Astrocyte (in vitro differentiated cells and primary cell): ENCODE measurements around the gene NLRP11. TPM values are rescaled to one million over a fixed set of nuclear protein-coding genes. Genes with fewer than 3 reads are reported as not detected.
"Not testable (repeated sequence)": the region's sequence is repeated elsewhere in the genome, so short reads cannot be mapped to it uniquely, and the experiment has no call there.

Experiments used
- DNase-seq: peaks from one replicate; pipeline ENCODE4 v3.0.0-alpha.2; 2010; ENCODE audit warnings: low read depth
- FAIRE-seq: peaks from 2 replicates; lab custom pipeline; 2011; peaks lifted over from hg19 to GRCh38; lab: Jason Lieb, UNC
- H2AFZ ChIP-seq: 2 replicates; pipeline ENCODE4 v1.6.0; 2012; ENCODE audit warnings: low read depth, low read length, inconsistent platforms
- H3K27ac ChIP-seq: 2 replicates; pipeline ENCODE4 v1.5.1; 2011; ENCODE audit warnings: low read depth, low read length, inconsistent platforms
- H3K27me3 ChIP-seq: 2 replicates; pipeline ENCODE4 v1.6.0; 2011; ENCODE audit warnings: low read length, inconsistent platforms; ENCODE audit not compliant: insufficient read depth
- H3K36me3 ChIP-seq: 2 replicates; pipeline ENCODE4 v1.5.1; 2011; ENCODE audit warnings: low read length, inconsistent platforms; ENCODE audit not compliant: insufficient read depth
- H3K4me1 ChIP-seq: 2 replicates; pipeline ENCODE4 v1.5.1; 2011; ENCODE audit warnings: low read length, inconsistent platforms; ENCODE audit not compliant: insufficient read depth
- H3K4me2 ChIP-seq: 2 replicates; pipeline ENCODE4 v1.6.0; 2012; ENCODE audit warnings: low read length, inconsistent platforms
- H3K4me3 ChIP-seq: 2 replicates; pipeline ENCODE4 v1.5.1; 2011; ENCODE audit warnings: low read depth, mild to moderate bottlenecking, low read length, inconsistent platforms; ENCODE audit not compliant: insufficient read depth
- H3K79me2 ChIP-seq: 2 replicates; pipeline ENCODE4 v1.6.0; 2012; ENCODE audit warnings: mild to moderate bottlenecking, low read length, inconsistent platforms; ENCODE audit not compliant: insufficient read depth
- H3K9ac ChIP-seq: 2 replicates; pipeline ENCODE4 v1.6.0; 2012; ENCODE audit warnings: mild to moderate bottlenecking, low read length, inconsistent platforms
- H3K9me3 ChIP-seq: 2 replicates; pipeline ENCODE4 v1.5.1; 2012; ENCODE audit warnings: low read depth, mild to moderate bottlenecking, low read length, inconsistent platforms; ENCODE audit not compliant: insufficient read depth
- H4K20me1 ChIP-seq: 2 replicates; pipeline ENCODE4 v1.6.0; 2012; ENCODE audit warnings: low read length, inconsistent platforms; ENCODE audit not compliant: insufficient read depth
- H3K27ac Mint-ChIP-seq: one replicate; pipeline ENCODE4 v1.8.0; 2021; ENCODE audit warnings: mild to moderate bottlenecking, mixed read lengths; ENCODE audit not compliant: unreplicated experiment
- H3K27me3 Mint-ChIP-seq: one replicate; pipeline ENCODE4 v1.8.0; 2021; ENCODE audit warnings: low read depth, mixed read lengths; ENCODE audit not compliant: unreplicated experiment
- H3K36me3 Mint-ChIP-seq: one replicate; pipeline ENCODE4 v1.8.0; 2021; ENCODE audit warnings: low read depth, mixed read lengths; ENCODE audit not compliant: unreplicated experiment
- H3K4me1 Mint-ChIP-seq: one replicate; pipeline ENCODE4 v1.8.0; 2021; ENCODE audit warnings: low read depth, mixed read lengths; ENCODE audit not compliant: unreplicated experiment
- H3K4me3 Mint-ChIP-seq: one replicate; pipeline ENCODE4 v1.8.0; 2021; ENCODE audit warnings: mild to moderate bottlenecking, moderate library complexity, mixed read lengths; ENCODE audit not compliant: unreplicated experiment
- H3K9me3 Mint-ChIP-seq: one replicate; pipeline ENCODE4 v1.8.0; 2021; ENCODE audit warnings: mild to moderate bottlenecking, mixed read lengths; ENCODE audit not compliant: unreplicated experiment
- CTCF ChIP-seq: IDR thresholded peaks from 2 replicates; pipeline ENCODE4 v1.5.1; 2011; ENCODE audit warnings: low read depth, mild to moderate bottlenecking, inconsistent platforms, low read length, moderate library complexity; ENCODE audit not compliant: insufficient read depth
- EZH2 ChIP-seq: IDR thresholded peaks from 2 replicates; pipeline ENCODE4 v1.6.1; 2012; ENCODE audit warnings: mild to moderate bottlenecking, low read length, inconsistent platforms; ENCODE audit not compliant: insufficient read depth
- total RNA-seq: library from RNA; stranded (reverse); gene quantifications from 2 replicates; pipeline ENCODE4 v1.2.1, GENCODE V29; 2021

NLRP11 gene
- total RNA-seq, 1 donor from 2014 or later: not detected

- no peak overlapping the region for H3K4me3 Mint-ChIP-seq
- H3K36me3 Mint-ChIP-seq: no peaks in the 10 kb centered on the region
- H3K27me3 ChIP-seq: no peaks in the 10 kb centered on the region
- DNase-seq: no peak
- no peak for FAIRE-seq
- H3K27me3 Mint-ChIP-seq: no peaks in the 10 kb centered on the region
- H4K20me1 ChIP-seq: no peaks in the 10 kb centered on the region
- H3K9me3 ChIP-seq: no peaks in the 10 kb centered on the region
- no peak overlapping the region for H2AFZ ChIP-seq
- H3K27ac Mint-ChIP-seq: no peak overlapping the region
- no peaks in the 10 kb centered on the region for H3K79me2 ChIP-seq
- no peaks in the 10 kb centered on the region for H3K4me1 ChIP-seq
- peaks cover 18% of the 10 kb centered on the region for H3K9me3 Mint-ChIP-seq
- H3K4me3 ChIP-seq: no peak overlapping the region
- H3K4me2 ChIP-seq: no peak overlapping the region
- H3K9ac ChIP-seq: no peak overlapping the region
- TF ChIP-seq CTCF (no peak), EZH2 (no peak)
- no peaks in the 10 kb centered on the region for H3K4me1 Mint-ChIP-seq
- H3K27ac ChIP-seq: no peak overlapping the region
- H3K36me3 ChIP-seq: no peaks in the 10 kb centered on the region
Measured at GRCh38 chr19:55778331-55778730, 53.5 kb downstream of the NLRP11 start.

- Histone ChIP-seq H3K9ac (no peak overlapping the region), H3K4me2 (no peak overlapping the region), H3K27ac (no peak overlapping the region), H2AFZ (no peak overlapping the region), H3K9me3 (no peaks in the 10 kb centered on the region), H3K4me3 (no peak overlapping the region), H3K79me2 (no peaks in the 10 kb centered on the region), H3K27me3 (no peaks in the 10 kb centered on the region), H3K36me3 (no peaks in the 10 kb centered on the region), H4K20me1 (no peaks in the 10 kb centered on the region), H3K4me1 (no peaks in the 10 kb centered on the region)
- H3K27ac Mint-ChIP-seq: no peak overlapping the region
- DNase-seq (no peak), FAIRE-seq (no peak)
- H3K36me3 Mint-ChIP-seq: no peaks in the 10 kb centered on the region
- H3K27me3 Mint-ChIP-seq: no peaks in the 10 kb centered on the region
- no peaks in the 10 kb centered on the region for H3K4me1 Mint-ChIP-seq
- no peak overlapping the region for H3K4me3 Mint-ChIP-seq
- peaks cover 15% of the 10 kb centered on the region for H3K9me3 Mint-ChIP-seq
- no peak for TF ChIP-seq EZH2
- no peak for TF ChIP-seq CTCF
Measured at GRCh38 chr19:55777528-55777927, 54.3 kb downstream of the NLRP11 start.

GRCh38 chr19:55769632-55770031 lies 62.2 kb downstream of the NLRP11 start:
- not testable (repeated sequence) for H3K9me3 ChIP-seq, H3K79me2 ChIP-seq, H3K27me3 ChIP-seq, H3K4me1 Mint-ChIP-seq, H3K27me3 Mint-ChIP-seq, H3K4me3 ChIP-seq, H3K4me1 ChIP-seq, H3K27ac ChIP-seq, H3K4me3 Mint-ChIP-seq, H2AFZ ChIP-seq, DNase-seq, H3K9ac ChIP-seq, H4K20me1 ChIP-seq, H3K36me3 ChIP-seq, H3K4me2 ChIP-seq, H3K36me3 Mint-ChIP-seq, FAIRE-seq, H3K27ac Mint-ChIP-seq
- peaks cover 13% of the 10 kb centered on the region for H3K9me3 Mint-ChIP-seq

- not testable (repeated sequence) for H4K20me1 ChIP-seq, H3K4me3 Mint-ChIP-seq, H3K4me3 ChIP-seq, H3K27me3 ChIP-seq, H3K27ac Mint-ChIP-seq, DNase-seq, H3K36me3 Mint-ChIP-seq, FAIRE-seq, H3K36me3 ChIP-seq, H2AFZ ChIP-seq, H3K79me2 ChIP-seq, H3K9me3 ChIP-seq, H3K9ac ChIP-seq, H3K4me1 Mint-ChIP-seq, H3K27me3 Mint-ChIP-seq, H3K4me1 ChIP-seq, H3K4me2 ChIP-seq, H3K27ac ChIP-seq
- peaks cover 12% of the 10 kb centered on the region for H3K9me3 Mint-ChIP-seq
Measured at GRCh38 chr19:55768818-55769217, 63.0 kb downstream of the NLRP11 start, which contains the start of gene RFPL4AL1. Gene RFPL4AL1, plus strand, starts transcription at chr19:55769118. Its CDS starts 2,687 bp downstream, at chr19:55771805.
